GM12874 (cell line): ENCODE data around the gene BEGAIN.

ENCODE experiments used
- CTCF ChIP-seq: IDR thresholded peaks from 2 replicates; pipeline ENCODE4 v1.5.1; 2011; ENCODE audit warnings: low read depth, mild to moderate bottlenecking, control low read depth, low read length, moderate library complexity; ENCODE audit not compliant: insufficient read depth

BEGAIN gene

GRCh38 chr14:100537446-100538350 lies 49.5 kb downstream of the BEGAIN start:
- TF ChIP-seq CTCF, result no peak

GRCh38 chr14:100536721-100537445 lies 50.3 kb downstream of the BEGAIN start:
- TF ChIP-seq CTCF, result no peak

- no peak for TF ChIP-seq CTCF
Measured at GRCh38 chr14:100536121-100536510, 51.1 kb downstream of the BEGAIN start.

- no peak for TF ChIP-seq CTCF
Measured at GRCh38 chr14:100535287-100536120, 51.7 kb downstream of the BEGAIN start.

GRCh38 chr14:100534528-100535286 lies 52.5 kb downstream of the BEGAIN start:
- no peak for TF ChIP-seq CTCF

GRCh38 chr14:100533656-100534485 lies 53.3 kb downstream of the BEGAIN start:
- no peak for TF ChIP-seq CTCF
